Lower leg skin (tissue), 4 donors: ENCODE measurements around the gene SPTLC2. TPM values are rescaled to one million over a fixed set of nuclear protein-coding genes. Genes with fewer than 3 reads are reported as not detected.

Experiments
- DNase-seq, 2 donors: peaks; one replicate each; pipeline ENCODE4 v3.0.0-alpha.2; 2019; ENCODE audit warnings: low spot score in 2 of 2
- H3K4me3 ChIP-seq: fragments of 200-600 bp; sonication (generic); 2 replicates; pipeline ENCODE4 v1.5.1; 2017; ENCODE audit warnings: mild to moderate bottlenecking, low read depth; ENCODE audit not compliant: poor library complexity, severe bottlenecking
- POLR2A ChIP-seq, 2 donors: fragments of 450-650 bp; IDR thresholded peaks; one replicate each; pipeline ENCODE4 v1.6.1; 2016 to 2017; ENCODE audit warnings: antibody characterized with exemption in 2 of 2, mild to moderate bottlenecking in 1 of 2, moderate library complexity in 1 of 2
- WGBS, 2 donors: methylation state at CpG; one replicate each; pipeline ENCODE4 v1.1.5; 2018; 5-methylcytosine and 5-hydroxymethylcytosine counted together
- intact Hi-C: fragments of 100-400 bp; cut with DNase I; formaldehyde crosslinking; loops from one replicate; pipeline ENCODE4 v1.15.0; 2023; ENCODE audit warnings: low total_unique reads
- total RNA-seq, 4 donors: library from RNA; depleted of rRNA; stranded (reverse); fragments of >200 nt; gene quantifications; one replicate each; pipeline ENCODE4 v1.1.0, GENCODE V29; 2016
- TF ChIP-seq, protein P1 (sequence below), 3 donors: fragments of 450-650 bp; IDR thresholded peaks; one replicate each; pipeline ENCODE4 v1.5.1; 2016; ENCODE audit warnings: antibody characterized with exemption in 3 of 3, mild to moderate bottlenecking in 3 of 3, moderate library complexity in 2 of 3

SPTLC2 gene
- total RNA-seq, 4 donors from 2014 or later, result 18.4 to 31.8 (median 22.1) TPM

DNA sequence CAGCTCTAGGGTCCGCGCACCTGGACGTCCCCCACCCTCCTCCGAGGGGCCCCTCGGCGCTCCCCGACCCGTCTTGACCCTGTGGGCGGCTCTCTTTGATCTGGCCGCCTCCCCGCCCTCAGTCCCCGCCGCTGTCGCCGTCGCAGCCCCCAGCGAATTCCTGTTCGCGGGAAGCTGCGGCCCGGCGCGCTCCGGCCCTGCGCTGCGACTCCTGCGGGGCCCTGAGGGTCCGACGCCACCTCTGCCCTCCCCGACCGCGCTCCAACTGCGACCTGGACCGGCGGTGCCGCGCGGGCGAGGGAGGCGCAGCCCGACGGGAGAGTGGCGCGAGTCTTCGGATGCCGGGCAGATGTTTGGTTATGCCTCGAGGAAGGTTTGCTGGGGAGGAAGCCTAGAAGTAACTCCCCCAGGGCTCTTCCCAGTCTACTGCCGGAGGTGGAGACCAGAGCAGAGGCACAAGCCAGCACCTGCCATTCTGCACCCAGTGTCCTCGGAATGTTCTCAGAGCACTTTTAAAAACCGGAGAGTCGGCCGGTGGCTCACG lies 117.4 kb downstream of the SPTLC2 start:
- H3K4me3 ChIP-seq, result peak overlapping the region; percentile 14
- intact Hi-C loops, result no loop called here
- TF ChIP-seq POLR2A (IDR thresholded peaks at IDR 0.05), result no peak
- DNase-seq, result no peak
- 2 to 7% methylated on average over 21 to 44 of the region's 53 CpGs for WGBS, 2 donors

DNA sequence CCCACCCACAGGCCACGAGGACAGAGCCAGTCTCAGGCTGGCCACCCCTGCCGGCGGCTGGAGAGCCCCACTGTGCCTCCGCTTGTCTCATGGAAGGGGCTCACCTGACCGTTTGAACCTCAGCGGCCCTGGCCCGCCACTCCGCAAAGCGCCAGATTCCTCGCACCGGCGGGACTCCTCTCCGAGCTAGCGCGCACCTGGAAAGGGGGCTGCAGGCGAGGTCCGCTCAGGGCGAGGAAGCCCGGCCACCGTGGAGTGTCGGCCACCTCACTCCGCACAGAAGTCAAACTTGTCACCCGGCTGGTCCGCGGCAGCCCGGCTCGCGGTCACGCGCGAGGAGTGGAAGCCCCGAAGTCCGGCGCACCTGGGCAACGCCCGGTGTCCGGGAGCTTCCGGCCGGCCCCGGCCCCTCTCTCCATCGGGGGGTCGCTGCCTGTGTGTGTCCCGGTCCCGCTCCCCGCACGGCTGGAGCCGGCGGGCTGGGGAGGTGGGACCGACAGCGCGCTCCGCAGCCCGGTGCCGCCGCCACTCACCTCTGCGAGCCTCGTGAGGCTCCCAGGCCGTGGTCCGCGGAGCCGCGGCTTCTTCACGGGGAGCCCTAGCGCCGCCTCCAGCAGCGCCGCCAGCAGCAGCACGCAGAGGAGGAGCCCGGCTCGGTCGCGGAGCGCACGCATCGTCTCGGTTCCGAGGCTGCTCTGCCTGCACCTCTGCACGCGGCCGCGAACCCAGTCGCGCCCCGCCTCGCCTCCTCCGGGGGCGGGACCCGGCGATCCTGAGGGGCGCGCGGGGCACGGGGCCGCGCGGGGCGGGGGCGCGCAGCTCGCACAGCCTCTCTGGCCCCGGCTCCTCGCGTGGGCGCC lies 118.1 kb downstream of the SPTLC2 start, which contains the start of gene ISM2:
TSS of gene ISM2 (minus strand) at position 697 of the 860 bp plus-strand sequence. CDS start at position 674, 23 bp downstream.
- peak within 1 kb of the TSS; percentile 14 for H3K4me3 ChIP-seq
- intact Hi-C loops, result no loop called here
- TF ChIP-seq, protein P1, sequence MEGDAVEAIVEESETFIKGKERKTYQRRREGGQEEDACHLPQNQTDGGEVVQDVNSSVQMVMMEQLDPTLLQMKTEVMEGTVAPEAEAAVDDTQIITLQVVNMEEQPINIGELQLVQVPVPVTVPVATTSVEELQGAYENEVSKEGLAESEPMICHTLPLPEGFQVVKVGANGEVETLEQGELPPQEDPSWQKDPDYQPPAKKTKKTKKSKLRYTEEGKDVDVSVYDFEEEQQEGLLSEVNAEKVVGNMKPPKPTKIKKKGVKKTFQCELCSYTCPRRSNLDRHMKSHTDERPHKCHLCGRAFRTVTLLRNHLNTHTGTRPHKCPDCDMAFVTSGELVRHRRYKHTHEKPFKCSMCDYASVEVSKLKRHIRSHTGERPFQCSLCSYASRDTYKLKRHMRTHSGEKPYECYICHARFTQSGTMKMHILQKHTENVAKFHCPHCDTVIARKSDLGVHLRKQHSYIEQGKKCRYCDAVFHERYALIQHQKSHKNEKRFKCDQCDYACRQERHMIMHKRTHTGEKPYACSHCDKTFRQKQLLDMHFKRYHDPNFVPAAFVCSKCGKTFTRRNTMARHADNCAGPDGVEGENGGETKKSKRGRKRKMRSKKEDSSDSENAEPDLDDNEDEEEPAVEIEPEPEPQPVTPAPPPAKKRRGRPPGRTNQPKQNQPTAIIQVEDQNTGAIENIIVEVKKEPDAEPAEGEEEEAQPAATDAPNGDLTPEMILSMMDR (IDR thresholded peaks at IDR 0.05), result no peak
- no peak for TF ChIP-seq POLR2A (IDR thresholded peaks at IDR 0.05)
- 8 to 17% methylated on average over 19 to 22 of the region's 104 CpGs for WGBS, 2 donors
- DNase-seq, result no peak

DNA sequence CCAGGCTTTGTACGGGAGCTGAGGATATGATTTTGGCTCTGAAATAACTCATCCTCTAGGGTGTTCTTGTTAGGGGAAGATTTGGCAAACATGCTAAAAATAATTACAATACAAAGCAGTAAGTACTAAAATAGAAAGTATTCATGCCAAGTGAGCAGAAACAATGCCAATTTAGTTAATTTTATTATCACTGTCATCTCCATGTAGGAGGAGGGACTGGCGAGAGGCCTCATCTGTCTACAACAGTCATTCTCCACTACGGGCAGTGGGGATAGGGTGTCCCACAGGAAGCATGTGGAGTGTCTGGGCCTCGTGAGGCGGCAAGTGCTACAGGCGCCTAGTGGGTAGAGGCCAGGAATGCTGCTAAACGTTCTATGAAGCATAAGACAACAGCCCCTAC lies 121.1 kb downstream of the SPTLC2 start:
- intact Hi-C loops, result no loop called here
- WGBS, 2 donors, result 34 to 36% methylated on average over 7 of the region's 7 CpGs
- DNase-seq, result peak in 1 of 2 donors; percentile 37
- TF ChIP-seq POLR2A (IDR thresholded peaks at IDR 0.05), result no peak
- TF ChIP-seq, protein P1 (IDR thresholded peaks at IDR 0.05), result no peak
- no peak overlapping the region for H3K4me3 ChIP-seq

DNA sequence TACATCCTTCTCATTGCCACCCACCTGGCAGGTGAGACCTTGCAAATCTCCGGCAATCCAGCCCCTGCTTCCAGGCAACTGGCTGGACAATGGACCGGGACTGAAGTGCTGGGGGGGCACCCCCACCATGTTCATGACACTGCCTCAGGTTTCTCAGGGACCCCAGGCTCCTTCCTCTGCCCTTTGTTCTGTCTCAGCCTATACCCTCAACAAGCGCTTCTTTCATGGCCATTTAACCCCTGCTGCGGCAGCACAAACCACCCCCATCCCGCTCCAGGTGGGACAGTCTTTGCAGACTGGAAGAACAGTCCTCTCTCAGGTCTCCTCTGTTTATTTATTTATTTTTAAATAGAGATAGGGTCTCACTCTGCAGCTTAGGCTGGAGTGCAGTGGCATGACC lies 125.4 kb downstream of the SPTLC2 start:
- TF ChIP-seq POLR2A (IDR thresholded peaks at IDR 0.05), result no peak
- TF ChIP-seq, protein P1 (IDR thresholded peaks at IDR 0.05), result no peak
- H3K4me3 ChIP-seq, result no peak overlapping the region
- peak in 1 of 2 donors; percentile 75 for DNase-seq
- intact Hi-C loops, result no loop called here
- 92 to 93% methylated on average over 5 of the region's 5 CpGs for WGBS, 2 donors

DNA sequence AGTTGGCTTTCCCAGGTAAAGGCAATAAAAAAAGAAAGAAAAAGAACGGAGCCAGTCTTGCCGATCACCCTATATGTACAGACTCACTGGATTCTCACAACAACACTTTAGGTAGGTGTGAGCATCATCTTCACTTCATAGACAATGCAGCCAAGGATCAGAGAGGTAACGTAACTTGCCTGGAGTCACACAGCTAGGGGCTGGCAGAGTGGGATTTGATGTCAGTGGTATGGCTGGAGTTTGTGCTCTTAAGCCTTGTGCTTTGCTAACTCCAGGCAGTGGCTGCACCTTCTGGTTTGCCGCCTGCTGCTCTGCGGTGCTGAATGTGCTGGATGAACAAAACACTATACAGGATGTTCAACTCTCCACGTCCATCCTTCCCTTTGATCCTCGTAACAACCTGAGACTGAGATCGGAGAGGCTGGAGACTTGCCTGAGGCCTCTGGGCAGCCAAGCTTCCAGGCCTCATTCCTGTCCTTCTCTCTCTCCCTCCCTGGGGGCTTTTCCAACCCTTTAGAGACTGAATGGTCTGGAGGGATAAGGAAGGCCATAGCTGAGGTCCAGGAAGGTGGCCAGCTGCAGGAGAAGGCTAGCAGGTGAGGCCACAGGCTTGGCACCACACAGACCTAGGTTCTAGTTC lies 126.0 kb downstream of the SPTLC2 start:
- no peak for TF ChIP-seq POLR2A (IDR thresholded peaks at IDR 0.05)
- no peak for DNase-seq
- 86 to 87% methylated on average over 8 of the region's 8 CpGs for WGBS, 2 donors
- intact Hi-C loops, result no loop called here
- no peak overlapping the region for H3K4me3 ChIP-seq

DNA sequence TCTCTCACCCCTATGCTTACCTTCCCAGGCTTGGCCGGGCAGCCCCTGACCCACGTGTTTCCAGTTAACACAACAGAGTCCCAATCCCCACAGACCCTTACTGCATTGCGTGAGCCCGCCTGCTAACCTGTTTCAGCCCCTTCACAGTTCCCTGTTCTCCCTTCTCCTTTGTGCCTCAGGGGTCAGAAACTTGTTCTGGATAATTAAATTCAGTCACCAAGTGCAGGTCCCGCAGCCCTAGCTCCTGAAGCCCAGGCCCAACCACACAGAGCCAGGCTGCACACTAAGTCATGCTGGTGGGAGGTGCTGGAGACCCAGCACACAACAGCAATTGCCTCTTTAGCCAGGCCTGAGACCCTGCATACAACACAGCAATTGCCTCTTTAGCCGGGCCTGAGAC lies 127.4 kb downstream of the SPTLC2 start:
- intact Hi-C loops, result no loop called here

More for the DNA sequence above, 127.4 kb downstream of the SPTLC2 start:
- DNase-seq, result no peak
- 73 to 82% methylated on average over 6 of the region's 6 CpGs for WGBS, 2 donors
- H3K4me3 ChIP-seq, result no peak overlapping the region
- TF ChIP-seq POLR2A (IDR thresholded peaks at IDR 0.05), result no peak
- TF ChIP-seq, protein P1 (IDR thresholded peaks at IDR 0.05), result no peak
